NCI-H1694 treated with DMSO at 0.1 percent for 48 hours (cell line): ENCODE results near the gene OR6C65.
"Not testable (repeated sequence)": the region's sequence is repeated elsewhere in the genome, so short reads cannot be mapped to it uniquely, and the experiment has no call there.

Source experiments
- DNase-seq: peaks from one replicate; lab custom pipeline; 2025; lab: John Stamatoyannopoulos, UW

The OR6C65 gene

DNA sequence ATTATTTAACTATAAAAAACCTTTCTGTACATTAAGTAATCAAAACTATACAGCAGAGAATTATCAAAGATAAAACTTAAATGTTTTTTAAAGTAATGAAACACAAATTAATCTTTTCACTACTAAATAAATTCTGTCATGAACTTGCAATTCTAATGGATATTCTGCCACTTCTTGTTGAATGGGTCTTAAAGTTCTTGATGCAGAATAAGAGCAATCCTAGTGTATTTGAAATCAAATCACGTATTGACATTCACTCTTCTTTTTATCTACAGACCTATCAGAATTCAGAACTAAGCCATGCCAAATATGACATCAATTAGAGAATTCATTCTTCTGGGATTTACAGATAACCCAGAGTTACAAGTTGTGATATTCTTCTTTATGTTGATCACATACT, at the start of gene OR6C65:
Gene OR6C65 (plus strand): TSS at position 301 of the 400 bp plus-strand sequence. CDS start 0 bp downstream, at position 301.
- DNase-seq: no peak

DNA sequence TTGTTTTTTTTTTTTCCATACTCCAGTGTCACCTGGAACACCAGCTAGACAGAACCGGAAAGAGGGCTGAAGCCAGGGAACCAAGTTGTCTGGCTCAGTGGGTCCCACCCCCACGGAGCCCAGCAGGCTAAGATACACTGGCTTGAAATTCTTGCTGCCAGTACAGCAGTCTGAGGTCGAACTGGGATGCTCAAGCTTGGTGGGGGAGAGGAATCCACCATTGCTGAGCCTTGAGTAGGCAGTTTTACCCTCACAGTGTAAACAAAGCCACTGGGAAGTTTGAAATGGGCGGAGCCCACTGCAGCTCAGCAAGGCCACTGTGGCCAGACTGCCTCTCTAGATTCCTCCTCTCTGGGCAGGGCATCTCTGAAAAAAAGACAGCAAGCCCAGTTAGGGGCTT, 45.0 kb upstream of the OR6C65 start:
- DNase-seq: not testable (repeated sequence)

DNA sequence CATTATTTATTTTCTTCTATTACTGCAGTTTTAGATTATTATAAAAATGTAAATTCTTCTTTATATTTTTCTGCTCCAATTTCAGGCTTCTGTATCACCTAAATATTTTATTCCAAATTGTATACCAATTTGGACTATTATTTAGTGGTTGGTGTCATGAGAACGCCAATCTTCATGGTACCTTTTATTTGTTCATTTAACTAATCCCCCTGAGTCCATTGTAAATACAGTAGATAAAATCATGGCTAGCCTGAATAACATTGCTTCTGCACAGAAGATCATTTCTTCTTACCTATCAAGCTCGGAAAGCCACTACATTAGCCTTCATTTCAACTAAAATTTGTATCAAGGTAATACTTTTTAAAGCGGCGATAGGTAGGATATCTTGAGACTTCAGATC, 37.7 kb upstream of the OR6C65 start, which contains the start of gene OR6C75:
Gene OR6C75 (plus strand): TSS at position 301 of the 400 bp plus-strand sequence. CDS start 2,136 bp downstream, outside the sequence.
- DNase-seq: no peak

DNA sequence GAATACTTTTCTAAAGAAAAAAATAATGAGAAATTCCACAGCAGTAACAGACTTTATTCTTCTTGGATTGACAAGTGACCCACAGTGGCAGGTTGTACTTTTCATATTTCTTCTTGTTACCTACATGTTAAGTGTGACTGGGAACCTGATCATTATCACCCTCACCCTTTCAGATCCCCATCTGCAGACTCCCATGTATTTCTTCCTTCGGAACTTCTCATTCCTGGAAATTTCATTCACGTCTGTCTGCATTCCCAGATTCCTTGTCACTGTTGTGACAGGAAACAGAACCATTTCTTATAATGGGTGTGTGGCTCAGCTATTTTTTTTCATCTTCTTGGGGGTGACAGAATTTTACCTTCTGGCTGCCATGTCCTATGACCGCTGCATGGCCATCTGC, 35.2 kb upstream of the OR6C65 start:
- DNase-seq: no peak

DNA sequence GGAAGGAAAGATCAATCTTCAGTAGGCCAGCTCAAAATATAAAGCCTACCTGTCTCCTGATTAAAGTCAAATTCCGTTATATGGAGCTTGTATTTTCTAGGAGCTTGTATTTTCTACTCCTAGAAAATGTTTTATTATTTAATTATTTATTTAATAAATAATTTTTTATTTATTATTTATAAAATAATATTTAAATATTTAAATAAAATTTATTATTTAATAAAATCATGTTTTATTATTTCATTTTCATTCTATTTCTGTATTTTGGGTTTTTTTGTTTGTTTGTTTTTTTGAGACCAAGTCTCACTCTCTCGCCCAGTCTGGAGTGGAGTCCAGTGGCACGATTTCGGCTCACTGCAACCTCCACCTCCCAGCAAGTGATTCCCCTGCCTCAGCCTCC, 27.8 kb upstream of the OR6C65 start:
- DNase-seq: no peak

DNA sequence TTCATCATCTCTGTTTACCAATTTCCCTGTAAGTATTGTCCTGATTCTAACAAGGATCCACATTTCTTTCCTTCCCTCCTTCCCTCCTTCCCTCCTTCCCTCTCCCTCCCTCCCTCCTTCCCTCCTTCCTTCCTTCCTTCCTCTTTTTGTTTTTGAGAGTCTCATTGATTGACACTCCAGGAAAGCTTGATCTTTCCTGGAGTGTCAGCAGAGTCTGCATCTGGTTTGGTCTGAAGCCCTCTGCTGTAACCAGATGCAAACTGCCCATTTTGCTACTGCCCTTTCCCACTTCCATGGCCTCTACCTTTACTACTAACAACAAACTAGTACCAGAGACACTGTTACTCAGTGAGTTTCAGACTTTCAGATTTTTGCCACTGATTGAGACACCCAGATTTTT, 14.4 kb upstream of the OR6C65 start:
- DNase-seq: no peak

DNA sequence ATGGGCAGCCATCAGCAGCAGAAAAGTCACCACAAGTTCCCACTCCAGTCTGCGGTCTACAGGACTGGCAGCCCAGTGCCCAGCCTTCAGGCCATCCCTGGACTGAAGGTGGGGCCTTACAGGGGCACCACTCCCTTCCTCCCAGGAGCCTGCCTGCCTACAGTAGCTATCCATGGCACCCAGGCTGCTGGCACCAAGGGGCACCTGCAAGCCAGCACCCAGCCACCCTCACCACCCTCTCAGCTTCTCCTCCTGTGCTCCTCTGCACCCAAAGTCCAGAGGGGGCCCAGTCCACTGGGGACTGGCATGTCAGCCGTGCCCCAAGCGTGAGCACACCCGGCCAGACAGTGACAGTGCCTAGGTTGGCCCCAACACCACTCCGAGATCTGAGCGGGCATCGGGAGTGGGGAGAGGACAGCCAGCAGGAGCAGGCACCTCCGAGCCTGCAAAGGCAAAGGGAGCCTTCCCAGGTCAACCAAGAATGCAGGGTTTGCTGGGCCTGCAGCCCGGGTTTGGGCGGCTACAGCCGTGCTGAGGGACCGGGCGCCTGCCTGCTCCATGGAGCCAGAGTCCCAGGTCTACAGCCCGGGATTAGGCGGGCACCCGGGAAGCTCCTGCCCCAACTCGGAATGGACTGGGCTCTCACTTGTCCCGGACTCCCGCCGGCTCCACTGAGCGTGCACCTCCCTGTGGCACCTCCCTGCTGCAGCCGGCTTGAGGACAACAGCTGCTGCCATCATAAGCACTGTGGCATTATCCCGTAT, 8.1 kb upstream of the OR6C65 start:
- no peak for DNase-seq

DNA sequence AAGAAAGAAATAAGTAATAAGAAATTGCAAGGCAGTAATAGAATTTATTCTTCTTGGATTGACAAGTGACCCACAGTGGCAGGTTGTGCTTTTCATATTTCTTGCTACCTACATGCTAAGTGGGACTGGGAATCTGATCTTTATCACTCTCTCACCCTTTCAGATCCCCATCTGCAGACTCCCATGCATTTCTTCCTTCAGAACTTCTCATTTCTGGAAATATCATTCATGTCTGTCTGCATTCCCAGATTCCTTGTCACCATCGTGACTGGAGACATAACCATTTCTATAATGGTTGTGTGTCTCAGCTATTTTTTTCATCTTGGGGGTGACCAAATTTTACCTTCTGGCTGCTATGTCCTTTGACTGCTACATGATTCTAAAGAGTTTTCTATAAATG, 4.0 kb upstream of the OR6C65 start:
- DNase-seq: no peak

DNA sequence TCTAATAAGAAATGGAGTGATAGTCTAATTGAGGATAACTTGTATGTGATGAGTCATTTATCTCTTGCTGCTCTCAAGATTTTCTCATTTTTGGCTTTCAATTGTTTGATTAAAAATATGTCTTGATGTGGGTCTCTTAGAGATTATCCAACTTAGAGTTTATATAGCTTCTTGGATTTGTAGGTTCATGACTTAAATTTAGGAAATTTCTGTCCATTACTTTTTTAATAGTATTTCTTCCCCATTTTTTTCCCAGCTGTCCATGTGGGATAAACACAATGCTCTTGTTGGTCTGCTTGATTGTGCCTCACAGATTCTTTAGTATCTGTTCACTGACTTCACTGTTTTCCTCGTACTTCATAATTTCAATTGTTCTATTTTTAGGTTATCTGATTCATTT, 7.5 kb downstream of the OR6C65 start:
- DNase-seq: no peak

DNA sequence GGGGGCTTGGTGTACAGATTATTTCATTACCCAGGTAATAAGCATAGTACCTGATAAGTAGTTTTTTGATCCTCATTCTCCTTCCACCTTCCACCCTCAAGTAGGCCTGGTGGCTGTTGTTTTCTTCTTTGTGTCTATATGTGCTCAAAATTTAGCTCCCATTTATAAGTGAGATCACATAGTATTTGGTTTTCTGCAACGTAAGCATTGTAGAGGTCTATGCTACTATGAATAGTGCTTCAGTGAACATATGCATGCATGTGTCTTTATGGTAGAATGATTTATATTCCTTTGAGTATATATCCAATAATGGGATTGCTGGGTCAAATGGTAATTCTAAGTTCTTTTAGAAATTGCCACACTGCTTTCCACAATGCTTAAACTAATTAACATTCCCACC, 8.8 kb downstream of the OR6C65 start:
- not testable (repeated sequence) for DNase-seq

DNA sequence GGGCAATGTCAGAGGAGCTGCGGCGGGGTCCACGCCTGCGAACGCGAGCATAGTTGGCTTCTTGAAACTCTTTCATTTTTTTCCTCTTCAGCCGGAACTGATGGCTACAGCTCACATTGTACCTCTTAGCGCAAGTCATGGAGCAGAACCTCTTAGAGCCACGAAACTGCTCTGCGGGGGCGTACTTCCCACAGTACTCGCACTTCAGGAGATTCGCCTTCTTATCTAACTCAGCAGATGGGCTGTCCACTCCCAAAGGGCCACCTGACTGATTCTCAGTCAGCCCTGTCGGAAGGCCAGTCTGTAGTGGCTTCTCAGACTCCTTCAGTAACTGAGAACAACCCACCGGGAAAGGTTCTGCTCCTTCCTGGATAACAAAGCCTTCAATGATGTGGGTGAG, 11.8 kb downstream of the OR6C65 start:
- not testable (repeated sequence) for DNase-seq

DNA sequence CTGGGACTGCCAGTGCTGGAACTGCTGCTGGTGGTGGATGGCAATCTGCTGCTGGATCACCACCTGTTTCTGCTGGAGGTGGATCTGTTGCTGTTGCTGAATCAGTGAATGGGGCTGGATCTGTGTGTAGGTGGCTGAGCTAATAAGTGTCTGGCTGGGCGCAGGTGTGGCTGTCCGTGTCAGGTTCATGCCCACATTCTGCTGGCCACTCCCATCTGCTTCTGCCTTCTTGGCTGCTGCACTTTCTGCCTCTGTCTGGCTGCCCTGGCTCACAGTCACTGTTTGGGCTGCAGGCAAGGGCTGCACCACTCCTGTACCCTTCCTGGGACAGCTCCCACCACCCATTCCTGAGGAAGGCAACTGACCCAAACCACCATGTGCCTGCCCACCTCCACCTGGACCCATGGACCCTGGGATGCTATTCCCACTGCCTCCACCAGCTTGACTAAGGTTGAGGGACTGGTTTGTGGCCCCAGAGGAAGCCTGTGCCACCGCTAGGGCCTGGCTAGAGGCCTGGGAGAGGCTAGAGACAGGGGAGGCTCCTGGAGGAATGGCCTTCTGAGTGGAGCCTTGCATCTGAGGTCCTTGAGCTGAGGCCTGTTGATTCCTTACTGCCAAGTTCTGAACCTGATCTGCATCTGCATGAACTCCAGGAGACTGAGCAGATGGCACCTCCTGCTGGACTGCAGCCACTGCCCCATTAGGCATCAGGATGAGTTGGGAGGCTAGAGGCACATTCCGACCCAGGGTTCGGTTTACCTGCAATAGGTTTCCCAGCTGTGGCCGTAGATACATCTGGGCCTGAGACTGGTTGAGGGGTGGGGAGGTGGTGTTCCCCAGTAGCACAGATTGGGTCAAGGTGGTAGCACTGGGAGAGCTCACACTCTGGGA, 13.4 kb downstream of the OR6C65 start:
- DNase-seq: not testable (repeated sequence)

DNA sequence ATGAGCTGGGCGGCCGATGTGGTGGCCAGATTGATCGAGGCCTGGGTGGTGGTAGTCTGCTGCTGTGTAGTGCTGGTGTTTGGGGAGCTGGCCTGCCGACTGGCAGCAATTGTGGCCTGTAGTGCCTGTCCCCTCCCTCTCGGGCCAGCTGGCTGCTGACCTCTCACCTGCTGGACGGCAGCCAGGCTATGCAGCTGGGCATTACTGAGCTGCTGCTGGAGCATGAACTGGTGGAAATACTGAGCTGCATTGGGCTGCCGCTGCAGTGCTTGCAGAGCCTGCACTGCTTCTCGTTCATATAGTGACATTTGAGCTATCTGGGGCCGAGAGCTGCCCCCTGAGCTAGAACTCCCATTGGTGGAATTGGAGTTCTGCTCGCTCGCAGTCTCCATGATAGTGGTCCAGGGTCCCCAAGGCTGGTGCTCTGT, 14.1 kb downstream of the OR6C65 start:
- not testable (repeated sequence) for DNase-seq

DNA sequence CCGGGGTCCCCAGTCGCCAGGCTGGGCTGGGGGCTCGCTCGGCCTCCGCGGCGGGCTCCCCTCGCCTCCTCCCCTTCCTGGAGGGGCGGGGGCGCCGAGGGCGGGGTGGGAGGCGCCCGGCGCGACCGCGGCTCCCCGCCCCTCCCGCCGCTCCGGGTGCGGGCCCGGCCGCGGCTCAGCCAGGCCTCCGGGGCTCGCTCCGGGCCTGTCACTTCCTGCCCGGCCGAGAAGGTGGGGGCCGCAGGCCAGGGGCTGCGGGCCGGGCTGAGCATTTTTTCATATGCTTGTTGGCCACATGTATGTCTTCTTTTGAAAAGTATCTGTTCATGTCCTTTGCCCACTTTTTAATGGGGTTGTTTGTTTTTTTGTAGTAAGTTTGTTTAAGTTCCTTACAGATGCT, 14.6 kb downstream of the OR6C65 start:
- DNase-seq: not testable (repeated sequence)

DNA sequence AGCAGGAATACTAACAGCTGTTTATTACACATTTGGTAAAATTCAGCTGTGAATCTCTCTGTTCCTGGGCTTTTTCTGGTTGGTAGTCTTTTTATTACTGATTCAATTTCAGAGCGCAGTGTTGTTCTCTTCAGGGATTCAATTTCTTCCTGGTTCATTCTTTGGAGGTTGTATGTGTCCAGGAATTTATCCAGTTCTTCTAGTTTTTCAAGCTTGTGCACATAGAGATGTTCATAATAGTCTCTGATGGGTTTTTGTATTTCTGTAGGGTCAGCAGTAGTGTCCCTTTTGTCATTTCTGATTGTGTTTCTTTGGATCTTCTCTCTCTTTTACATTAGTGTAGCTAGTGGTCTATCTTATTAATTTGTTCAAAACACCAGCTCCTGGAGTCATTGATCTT, 16.6 kb downstream of the OR6C65 start:
- DNase-seq: no peak

DNA sequence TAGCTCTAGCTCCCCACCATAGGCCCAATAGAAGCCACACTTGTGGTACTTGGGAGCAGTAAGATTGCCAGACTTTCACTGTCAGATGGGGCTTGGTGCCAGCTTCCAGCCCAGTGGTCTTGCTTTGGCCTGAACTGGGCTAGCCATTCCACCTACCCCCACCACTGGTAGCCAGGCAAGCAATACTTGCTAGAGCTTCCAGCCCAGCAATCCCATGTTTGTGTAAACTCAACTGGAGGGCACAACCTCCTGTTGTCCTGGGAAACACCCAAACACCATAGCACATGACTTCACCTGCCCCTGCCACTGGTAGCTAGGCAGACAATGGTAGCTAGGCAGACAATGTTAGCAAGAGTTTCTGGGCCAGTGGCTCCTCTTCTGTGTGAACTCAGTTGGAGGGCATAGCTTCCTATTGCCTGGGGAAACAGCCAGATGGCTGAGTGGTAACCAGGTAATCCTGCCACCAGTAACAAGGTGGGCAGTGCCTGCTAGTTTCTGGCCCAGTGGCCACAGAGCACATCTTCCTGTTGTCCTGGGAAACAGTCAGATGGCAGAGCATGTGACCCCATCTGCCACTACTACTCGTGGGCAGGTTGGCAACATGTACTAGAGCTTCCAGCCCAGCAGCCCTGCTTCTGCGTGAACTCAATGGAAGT, 20.1 kb downstream of the OR6C65 start:
- no peak for DNase-seq

DNA sequence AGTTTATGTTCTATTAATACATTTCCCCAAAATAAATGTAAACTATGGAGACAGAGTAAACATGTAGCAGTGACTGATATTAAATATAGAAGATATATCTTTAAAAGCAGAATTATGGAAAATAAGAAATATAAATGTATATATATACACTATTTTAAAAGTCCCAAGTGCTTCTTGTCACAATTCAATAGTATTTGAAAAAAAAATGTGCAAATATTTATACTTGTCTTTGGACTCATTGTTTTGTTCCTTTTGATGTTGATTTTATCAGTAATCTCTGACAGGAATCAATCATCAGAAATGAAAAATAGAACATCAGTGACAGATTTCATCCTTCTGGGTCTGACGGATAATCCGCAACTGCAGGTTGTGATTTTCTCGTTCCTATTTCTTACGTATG, 25.6 kb downstream of the OR6C65 start, which contains the start of gene OR6C76:
Gene OR6C76 (plus strand): TSS at position 301 of the 400 bp plus-strand sequence. CDS start 0 bp downstream, at position 301.
- DNase-seq: no peak

DNA sequence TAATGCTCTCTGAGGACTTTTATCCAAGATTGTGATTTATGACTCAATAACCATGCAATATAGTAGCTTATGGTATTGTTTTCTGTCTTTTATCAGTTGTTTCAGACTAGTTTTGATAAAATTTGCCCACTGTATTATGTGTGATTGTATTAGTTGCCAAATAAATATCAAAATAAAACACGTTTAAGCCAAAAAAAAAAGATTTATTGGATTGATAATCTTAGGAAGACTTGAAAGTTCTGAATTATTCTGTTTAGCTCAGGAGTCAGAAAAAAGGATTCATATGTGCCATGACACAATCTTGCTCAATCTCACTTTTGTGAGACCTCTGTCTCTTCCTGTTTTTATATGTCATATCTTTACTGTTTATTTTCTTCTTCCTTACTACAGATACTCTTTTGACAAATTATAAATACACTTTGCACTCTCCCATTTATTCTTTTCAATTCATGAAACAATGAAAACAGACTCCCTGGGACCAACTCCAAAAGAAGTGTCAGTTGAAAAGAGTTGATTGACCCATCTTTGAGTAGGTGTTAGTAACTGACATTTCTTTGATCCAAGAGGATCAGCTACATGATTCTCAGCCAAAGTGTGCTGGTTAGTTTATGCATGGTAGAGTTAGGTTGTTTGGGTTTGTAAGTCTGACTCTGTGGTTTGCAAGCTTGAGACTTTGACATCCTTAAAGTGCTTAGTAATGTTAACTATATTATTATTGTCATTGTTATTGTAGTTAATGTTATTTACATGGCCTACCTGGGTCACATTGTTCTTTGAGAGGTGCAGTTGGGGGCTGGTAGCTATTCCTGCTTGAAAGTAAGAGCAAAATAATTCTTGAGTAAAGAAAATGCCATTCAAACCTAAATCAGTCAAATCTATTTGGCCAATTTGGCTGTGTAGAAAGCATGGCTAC, 28.3 kb downstream of the OR6C65 start:
- no peak for DNase-seq

DNA sequence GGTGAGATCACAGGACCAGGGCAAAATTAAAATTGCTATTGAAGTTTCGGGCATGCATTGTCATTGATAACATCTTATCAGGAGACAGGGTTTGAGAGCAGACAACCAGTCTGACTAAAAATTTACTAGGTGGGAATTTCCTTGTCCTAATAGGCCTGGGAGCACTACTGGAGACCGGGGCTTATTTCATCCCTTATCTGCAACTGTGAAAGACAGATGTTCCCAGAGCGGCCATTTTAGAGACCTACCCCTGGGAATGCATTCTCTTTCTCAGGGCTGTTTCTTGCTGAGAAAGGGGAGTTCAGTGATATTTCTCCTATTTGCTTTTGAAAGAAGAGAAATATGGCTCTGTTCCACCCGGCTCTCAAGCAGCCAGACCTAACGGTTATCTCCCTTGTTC, 40.9 kb downstream of the OR6C65 start:
- not testable (repeated sequence) for DNase-seq

DNA sequence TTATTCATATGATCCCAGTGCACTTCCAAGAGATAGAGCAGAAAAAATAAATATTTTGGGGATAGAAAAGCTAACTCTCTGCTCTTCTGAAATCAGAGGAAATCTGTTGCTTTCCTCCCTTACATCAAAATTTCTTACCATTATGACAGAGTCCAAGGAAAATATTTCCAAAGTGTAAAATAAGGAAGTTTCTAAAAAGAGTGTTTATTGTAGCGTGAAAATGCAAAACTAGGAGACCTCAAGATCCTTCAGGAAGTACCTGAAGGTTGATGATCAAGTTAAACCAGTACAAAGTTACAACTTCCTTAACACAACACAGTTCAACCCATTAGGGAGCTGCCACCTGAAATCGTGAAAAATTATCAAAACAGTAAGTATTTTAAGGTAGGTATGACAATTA, 43.4 kb downstream of the OR6C65 start, which contains the start of gene OR6C2:
Gene OR6C2 (plus strand): TSS at position 301 of the 400 bp plus-strand sequence. CDS start 8,138 bp downstream, outside the sequence.
- no peak for DNase-seq

DNA sequence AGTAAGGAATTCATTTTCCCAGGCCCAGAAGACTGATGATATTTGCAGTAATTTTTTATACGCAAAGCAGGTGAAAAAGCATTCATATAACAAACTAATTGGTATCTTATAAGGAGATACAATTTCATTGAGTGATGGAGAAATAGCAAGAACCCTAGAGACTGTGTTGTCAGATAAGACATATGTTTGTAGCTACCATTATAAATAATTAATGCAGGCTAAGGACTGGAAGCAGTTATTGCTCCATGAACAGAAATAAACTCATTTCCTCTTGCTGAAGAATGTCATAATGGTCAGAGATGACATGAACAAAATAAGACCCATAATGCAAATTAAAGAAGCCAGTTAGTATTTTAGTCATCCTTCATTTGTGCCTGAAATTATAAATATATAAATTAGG, 45.0 kb downstream of the OR6C65 start:
- no peak for DNase-seq
